GM23338 (cell line): ENCODE measurements around the gene TMEM150C. TPM values are rescaled to one million over a fixed set of nuclear protein-coding genes. Genes with fewer than 3 reads are reported as not detected.

Source experiments
- ATAC-seq: fragments of 200-7000 bp; cut with Tn5 transposase; 3 replicates; pipeline ENCODE4 v1.9.1; 2020
- DNase-seq: peaks from one replicate; pipeline ENCODE4 v3.0.0-alpha.2; 2015; ENCODE audit warnings: low spot score
- H2AFZ ChIP-seq: fragments of 200-600 bp; sonication (generic); 2 replicates; pipeline ENCODE4 v1.8.0; 2016; ENCODE audit warnings: antibody characterized with exemption, mild to moderate bottlenecking, moderate library complexity
- H3F3A ChIP-seq: fragments of 200-600 bp; sonication (generic); replicated peaks from 2 replicates; pipeline ENCODE4 v1.8.0; 2017; ENCODE audit warnings: antibody characterized with exemption, mixed run types, low read depth
- H3K27ac ChIP-seq: fragments of 200-600 bp; sonication (generic); 2 replicates; pipeline ENCODE4 v1.6.1; 2016; ENCODE audit warnings: low read depth
- H3K27me3 ChIP-seq: fragments of 200-600 bp; sonication (generic); 2 replicates; pipeline ENCODE4 v1.8.0; 2016; ENCODE audit warnings: mild to moderate bottlenecking, mixed run types, moderate library complexity; ENCODE audit not compliant: insufficient read depth
- H3K36me3 ChIP-seq: fragments of 200-600 bp; sonication (generic); 2 replicates; pipeline ENCODE4 v1.8.0; 2016; ENCODE audit warnings: mild to moderate bottlenecking; ENCODE audit not compliant: insufficient read depth
- H3K4me1 ChIP-seq: fragments of 200-600 bp; sonication (generic); 2 replicates; pipeline ENCODE4 v1.8.0; 2016; ENCODE audit warnings: mild to moderate bottlenecking, moderate library complexity; ENCODE audit not compliant: insufficient read depth
- H3K4me2 ChIP-seq: fragments of 200-600 bp; sonication (generic); 2 replicates; pipeline ENCODE4 v1.7.1; 2017; ENCODE audit warnings: mixed run types
- H3K4me3 ChIP-seq: fragments of 200-600 bp; sonication (generic); 2 replicates; pipeline ENCODE4 v1.6.1; 2016; ENCODE audit warnings: mixed run types
- H3K79me2 ChIP-seq: fragments of 200-600 bp; sonication (generic); replicated peaks from 2 replicates; pipeline ENCODE4 v1.8.0; 2017; ENCODE audit warnings: mild to moderate bottlenecking; ENCODE audit not compliant: insufficient read depth
- H3K9me2 ChIP-seq: fragments of 200-600 bp; sonication (generic); 2 replicates; pipeline ENCODE4 v1.8.0; 2017; ENCODE audit not compliant: insufficient read depth
- H4K20me1 ChIP-seq: fragments of 200-600 bp; sonication (generic); replicated peaks from 2 replicates; pipeline ENCODE4 v1.8.0; 2017; ENCODE audit warnings: mild to moderate bottlenecking; ENCODE audit not compliant: insufficient read depth
- H3K27ac Mint-ChIP-seq: 2 replicates; pipeline ENCODE4 v1.8.0; 2020; ENCODE audit warnings: inconsistent platforms, mild to moderate bottlenecking, moderate library complexity, mixed read lengths
- H3K27me3 Mint-ChIP-seq: 3 replicates; pipeline ENCODE4 v1.8.0; 2022; ENCODE audit warnings: low read depth, mild to moderate bottlenecking, moderate library complexity, mixed read lengths, inconsistent platforms; ENCODE audit not compliant: insufficient read depth, poor library complexity
- H3K36me3 Mint-ChIP-seq: 3 replicates; pipeline ENCODE4 v1.8.0; 2021; ENCODE audit warnings: low read depth, mild to moderate bottlenecking, inconsistent platforms, moderate library complexity, mixed read lengths
- H3K4me1 Mint-ChIP-seq: 3 replicates; pipeline ENCODE4 v1.8.0; 2020; ENCODE audit warnings: mild to moderate bottlenecking, inconsistent platforms, mixed read lengths
- H3K4me3 Mint-ChIP-seq: 3 replicates; pipeline ENCODE4 v1.8.0; 2021; ENCODE audit warnings: moderate library complexity, mild to moderate bottlenecking, inconsistent platforms, mixed read lengths
- H3K9me3 Mint-ChIP-seq: 3 replicates; pipeline ENCODE4 v1.8.0; 2020; ENCODE audit warnings: moderate library complexity, mild to moderate bottlenecking, inconsistent platforms, mixed read lengths
- CREB1 ChIP-seq: fragments of 250-450 bp; sonication (Bioruptor Pico); IDR thresholded peaks from 2 replicates; pipeline ENCODE4 v1.5.0; 2020; ENCODE audit warnings: low read depth, mild to moderate bottlenecking, moderate library complexity
- EZH2 ChIP-seq: fragments of 200-600 bp; sonication (generic); IDR thresholded peaks from one replicate; pipeline ENCODE4 v1.8.0; 2017; ENCODE audit warnings: antibody characterized with exemption, mild to moderate bottlenecking, low read depth; ENCODE audit not compliant: unreplicated experiment
- JUNB ChIP-seq: IDR thresholded peaks from one replicate; pipeline ENCODE4 v1.6.1; 2016; ENCODE audit warnings: antibody characterized with exemption; ENCODE audit not compliant: unreplicated experiment
- NANOG ChIP-seq: IDR thresholded peaks from 2 replicates; pipeline ENCODE4 v1.6.1; 2016; ENCODE audit warnings: antibody characterized with exemption, borderline replicate concordance
- POLR2AphosphoS5 ChIP-seq: IDR thresholded peaks from 2 replicates; pipeline ENCODE4 v1.6.1; 2016; ENCODE audit warnings: antibody characterized with exemption, low read depth
- ZNF114 ChIP-seq: fragments of 250-450 bp; sonication (Bioruptor Pico); IDR thresholded peaks from 2 replicates; pipeline ENCODE4 v1.5.0; 2020; ENCODE audit warnings: mild to moderate bottlenecking, moderate library complexity
- ZNF331 ChIP-seq: fragments of 250-450 bp; sonication (Bioruptor Pico); IDR thresholded peaks from 2 replicates; pipeline ENCODE4 v1.5.0; 2020; ENCODE audit warnings: low read depth, mild to moderate bottlenecking, moderate library complexity
- polyA plus RNA-seq: library from polyadenylated mRNA; unstranded; fragments of >200 nt; fragmentation: Nextera tagmentation; extraction: Ambion mirVana; gene quantifications from 2 replicates; pipeline ENCODE4 v1.2.1, GENCODE V29; 2016
- total RNA-seq: library from RNA; depleted of rRNA; stranded (reverse); fragments of >200 nt; shearing (Covaris generic); gene quantifications from 2 replicates; pipeline ENCODE4 v1.2.3, GENCODE V29; 2014
- TF ChIP-seq, protein P1 (sequence below): IDR thresholded peaks from one replicate; pipeline ENCODE4 v1.6.1; 2018; ENCODE audit warnings: antibody characterized with exemption; ENCODE audit not compliant: unreplicated experiment
- TF ChIP-seq, protein P2 (sequence below), 2 experiments: fragments of 200-600 bp in 1 of 2; sonication (generic) in 1 of 2; conservative IDR thresholded peaks; 2 replicates each; pipeline versions ENCODE4 v1.5.1 to v1.6.1; 2016 to 2017; ENCODE audit warnings: antibody characterized with exemption in 2 of 2, low read depth in 2 of 2, mild to moderate bottlenecking in 2 of 2, moderate library complexity in 1 of 2
- TF ChIP-seq, protein P3 (sequence below): fragments of 250-450 bp; sonication (Bioruptor Pico); IDR thresholded peaks from 2 replicates; pipeline ENCODE4 v1.5.0; 2020; ENCODE audit warnings: mild to moderate bottlenecking, moderate library complexity

The TMEM150C gene
- total and polyA plus RNA-seq, 2 experiments from 2014 or later: 1.7 to 4.0 TPM

DNA sequence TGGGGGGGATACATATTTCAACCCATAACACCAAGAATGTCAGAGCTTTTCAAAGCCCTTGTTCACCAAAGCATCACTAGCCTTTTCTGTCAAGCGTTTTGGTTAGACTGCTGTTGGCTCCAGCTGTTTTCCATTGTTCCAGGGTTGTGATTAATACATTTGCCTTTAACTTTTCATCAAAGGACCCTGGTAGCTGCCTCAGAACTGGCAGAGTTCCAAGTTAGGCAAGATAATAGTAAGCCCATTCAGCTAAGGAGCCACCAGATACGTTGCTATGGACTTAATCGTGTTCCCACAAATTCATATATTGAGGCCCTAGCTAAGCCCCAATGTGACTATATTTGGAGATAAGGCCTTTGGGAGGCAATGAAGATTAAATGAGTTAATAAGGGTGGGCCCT lies 94.3 kb downstream of the TMEM150C start:
- 0 out of 2 replicates have a peak overlapping the region, but pooled peaks have one; percentile 39 for H3K27ac ChIP-seq
- no peaks in the 10 kb centered on the region for H3K79me2 ChIP-seq
- H3K27me3 Mint-ChIP-seq: peaks cover 4% of the 10 kb centered on the region
- peaks cover 6% of the 10 kb centered on the region for H3K9me3 Mint-ChIP-seq
- H3K9me2 ChIP-seq: no peaks in the 10 kb centered on the region
- DNase-seq (no peak), ATAC-seq (no peak)
- no peak overlapping the region for H3K4me2 ChIP-seq
- no peaks in the 10 kb centered on the region; the same call in 1 of the 2 replicates for H4K20me1 ChIP-seq
- no peak overlapping the region for H3K4me3 ChIP-seq
- H3K27me3 ChIP-seq: no peaks in the 10 kb centered on the region
- peaks cover 14% of the 10 kb centered on the region for H3K36me3 ChIP-seq
- H2AFZ ChIP-seq: no peak overlapping the region
- TF ChIP-seq, protein P1, sequence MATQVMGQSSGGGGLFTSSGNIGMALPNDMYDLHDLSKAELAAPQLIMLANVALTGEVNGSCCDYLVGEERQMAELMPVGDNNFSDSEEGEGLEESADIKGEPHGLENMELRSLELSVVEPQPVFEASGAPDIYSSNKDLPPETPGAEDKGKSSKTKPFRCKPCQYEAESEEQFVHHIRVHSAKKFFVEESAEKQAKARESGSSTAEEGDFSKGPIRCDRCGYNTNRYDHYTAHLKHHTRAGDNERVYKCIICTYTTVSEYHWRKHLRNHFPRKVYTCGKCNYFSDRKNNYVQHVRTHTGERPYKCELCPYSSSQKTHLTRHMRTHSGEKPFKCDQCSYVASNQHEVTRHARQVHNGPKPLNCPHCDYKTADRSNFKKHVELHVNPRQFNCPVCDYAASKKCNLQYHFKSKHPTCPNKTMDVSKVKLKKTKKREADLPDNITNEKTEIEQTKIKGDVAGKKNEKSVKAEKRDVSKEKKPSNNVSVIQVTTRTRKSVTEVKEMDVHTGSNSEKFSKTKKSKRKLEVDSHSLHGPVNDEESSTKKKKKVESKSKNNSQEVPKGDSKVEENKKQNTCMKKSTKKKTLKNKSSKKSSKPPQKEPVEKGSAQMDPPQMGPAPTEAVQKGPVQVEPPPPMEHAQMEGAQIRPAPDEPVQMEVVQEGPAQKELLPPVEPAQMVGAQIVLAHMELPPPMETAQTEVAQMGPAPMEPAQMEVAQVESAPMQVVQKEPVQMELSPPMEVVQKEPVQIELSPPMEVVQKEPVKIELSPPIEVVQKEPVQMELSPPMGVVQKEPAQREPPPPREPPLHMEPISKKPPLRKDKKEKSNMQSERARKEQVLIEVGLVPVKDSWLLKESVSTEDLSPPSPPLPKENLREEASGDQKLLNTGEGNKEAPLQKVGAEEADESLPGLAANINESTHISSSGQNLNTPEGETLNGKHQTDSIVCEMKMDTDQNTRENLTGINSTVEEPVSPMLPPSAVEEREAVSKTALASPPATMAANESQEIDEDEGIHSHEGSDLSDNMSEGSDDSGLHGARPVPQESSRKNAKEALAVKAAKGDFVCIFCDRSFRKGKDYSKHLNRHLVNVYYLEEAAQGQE: no peak
- no peak for TF ChIP-seq EZH2
- no peak for TF ChIP-seq ZNF331 (CRISPR knock-in tag)
- TF ChIP-seq POLR2AphosphoS5: no peak
- no peak for TF ChIP-seq ZNF114 (CRISPR knock-in tag)
- TF ChIP-seq, protein P2, sequence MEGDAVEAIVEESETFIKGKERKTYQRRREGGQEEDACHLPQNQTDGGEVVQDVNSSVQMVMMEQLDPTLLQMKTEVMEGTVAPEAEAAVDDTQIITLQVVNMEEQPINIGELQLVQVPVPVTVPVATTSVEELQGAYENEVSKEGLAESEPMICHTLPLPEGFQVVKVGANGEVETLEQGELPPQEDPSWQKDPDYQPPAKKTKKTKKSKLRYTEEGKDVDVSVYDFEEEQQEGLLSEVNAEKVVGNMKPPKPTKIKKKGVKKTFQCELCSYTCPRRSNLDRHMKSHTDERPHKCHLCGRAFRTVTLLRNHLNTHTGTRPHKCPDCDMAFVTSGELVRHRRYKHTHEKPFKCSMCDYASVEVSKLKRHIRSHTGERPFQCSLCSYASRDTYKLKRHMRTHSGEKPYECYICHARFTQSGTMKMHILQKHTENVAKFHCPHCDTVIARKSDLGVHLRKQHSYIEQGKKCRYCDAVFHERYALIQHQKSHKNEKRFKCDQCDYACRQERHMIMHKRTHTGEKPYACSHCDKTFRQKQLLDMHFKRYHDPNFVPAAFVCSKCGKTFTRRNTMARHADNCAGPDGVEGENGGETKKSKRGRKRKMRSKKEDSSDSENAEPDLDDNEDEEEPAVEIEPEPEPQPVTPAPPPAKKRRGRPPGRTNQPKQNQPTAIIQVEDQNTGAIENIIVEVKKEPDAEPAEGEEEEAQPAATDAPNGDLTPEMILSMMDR (conservative IDR thresholded peaks at IDR 0.05; ENCODE audit: low read depth in 2 of 2): no peak
- TF ChIP-seq, protein P3, sequence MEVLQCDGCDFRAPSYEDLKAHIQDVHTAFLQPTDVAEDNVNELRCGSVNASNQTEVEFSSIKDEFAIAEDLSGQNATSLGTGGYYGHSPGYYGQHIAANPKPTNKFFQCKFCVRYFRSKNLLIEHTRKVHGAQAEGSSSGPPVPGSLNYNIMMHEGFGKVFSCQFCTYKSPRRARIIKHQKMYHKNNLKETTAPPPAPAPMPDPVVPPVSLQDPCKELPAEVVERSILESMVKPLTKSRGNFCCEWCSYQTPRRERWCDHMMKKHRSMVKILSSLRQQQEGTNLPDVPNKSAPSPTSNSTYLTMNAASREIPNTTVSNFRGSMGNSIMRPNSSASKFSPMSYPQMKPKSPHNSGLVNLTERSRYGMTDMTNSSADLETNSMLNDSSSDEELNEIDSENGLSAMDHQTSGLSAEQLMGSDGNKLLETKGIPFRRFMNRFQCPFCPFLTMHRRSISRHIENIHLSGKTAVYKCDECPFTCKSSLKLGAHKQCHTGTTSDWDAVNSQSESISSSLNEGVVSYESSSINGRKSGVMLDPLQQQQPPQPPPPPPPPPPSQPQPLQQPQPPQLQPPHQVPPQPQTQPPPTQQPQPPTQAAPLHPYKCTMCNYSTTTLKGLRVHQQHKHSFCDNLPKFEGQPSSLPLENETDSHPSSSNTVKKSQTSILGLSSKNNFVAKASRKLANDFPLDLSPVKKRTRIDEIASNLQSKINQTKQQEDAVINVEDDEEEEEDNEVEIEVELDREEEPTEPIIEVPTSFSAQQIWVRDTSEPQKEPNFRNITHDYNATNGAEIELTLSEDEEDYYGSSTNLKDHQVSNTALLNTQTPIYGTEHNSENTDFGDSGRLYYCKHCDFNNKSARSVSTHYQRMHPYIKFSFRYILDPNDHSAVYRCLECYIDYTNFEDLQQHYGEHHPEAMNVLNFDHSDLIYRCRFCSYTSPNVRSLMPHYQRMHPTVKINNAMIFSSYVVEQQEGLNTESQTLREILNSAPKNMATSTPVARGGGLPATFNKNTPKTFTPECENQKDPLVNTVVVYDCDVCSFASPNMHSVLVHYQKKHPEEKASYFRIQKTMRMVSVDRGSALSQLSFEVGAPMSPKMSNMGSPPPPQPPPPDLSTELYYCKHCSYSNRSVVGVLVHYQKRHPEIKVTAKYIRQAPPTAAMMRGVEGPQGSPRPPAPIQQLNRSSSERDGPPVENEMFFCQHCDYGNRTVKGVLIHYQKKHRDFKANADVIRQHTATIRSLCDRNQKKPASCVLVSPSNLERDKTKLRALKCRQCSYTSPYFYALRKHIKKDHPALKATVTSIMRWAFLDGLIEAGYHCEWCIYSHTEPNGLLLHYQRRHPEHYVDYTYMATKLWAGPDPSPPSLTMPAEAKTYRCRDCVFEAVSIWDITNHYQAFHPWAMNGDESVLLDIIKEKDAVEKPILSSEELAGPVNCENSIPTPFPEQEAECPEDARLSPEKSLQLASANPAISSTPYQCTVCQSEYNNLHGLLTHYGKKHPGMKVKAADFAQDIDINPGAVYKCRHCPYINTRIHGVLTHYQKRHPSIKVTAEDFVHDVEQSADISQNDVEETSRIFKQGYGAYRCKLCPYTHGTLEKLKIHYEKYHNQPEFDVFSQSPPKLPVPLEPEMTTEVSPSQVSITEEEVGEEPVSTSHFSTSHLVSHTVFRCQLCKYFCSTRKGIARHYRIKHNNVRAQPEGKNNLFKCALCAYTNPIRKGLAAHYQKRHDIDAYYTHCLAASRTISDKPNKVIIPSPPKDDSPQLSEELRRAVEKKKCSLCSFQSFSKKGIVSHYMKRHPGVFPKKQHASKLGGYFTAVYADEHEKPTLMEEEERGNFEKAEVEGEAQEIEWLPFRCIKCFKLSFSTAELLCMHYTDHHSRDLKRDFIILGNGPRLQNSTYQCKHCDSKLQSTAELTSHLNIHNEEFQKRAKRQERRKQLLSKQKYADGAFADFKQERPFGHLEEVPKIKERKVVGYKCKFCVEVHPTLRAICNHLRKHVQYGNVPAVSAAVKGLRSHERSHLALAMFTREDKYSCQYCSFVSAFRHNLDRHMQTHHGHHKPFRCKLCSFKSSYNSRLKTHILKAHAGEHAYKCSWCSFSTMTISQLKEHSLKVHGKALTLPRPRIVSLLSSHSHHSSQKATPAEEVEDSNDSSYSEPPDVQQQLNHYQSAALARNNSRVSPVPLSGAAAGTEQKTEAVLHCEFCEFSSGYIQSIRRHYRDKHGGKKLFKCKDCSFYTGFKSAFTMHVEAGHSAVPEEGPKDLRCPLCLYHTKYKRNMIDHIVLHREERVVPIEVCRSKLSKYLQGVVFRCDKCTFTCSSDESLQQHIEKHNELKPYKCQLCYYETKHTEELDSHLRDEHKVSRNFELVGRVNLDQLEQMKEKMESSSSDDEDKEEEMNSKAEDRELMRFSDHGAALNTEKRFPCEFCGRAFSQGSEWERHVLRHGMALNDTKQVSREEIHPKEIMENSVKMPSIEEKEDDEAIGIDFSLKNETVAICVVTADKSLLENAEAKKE: no peak
- no peak for TF ChIP-seq CREB1 (CRISPR knock-in tag)
- no peak for TF ChIP-seq JUNB
- TF ChIP-seq NANOG: no peak
- H3K4me1 Mint-ChIP-seq: no peaks in the 10 kb centered on the region
- H3K27ac Mint-ChIP-seq: no peak overlapping the region; the same call in 1 of the 2 replicates
- H3K4me1 ChIP-seq: no peaks in the 10 kb centered on the region
- no peak overlapping the region for H3K4me3 Mint-ChIP-seq
- H3F3A ChIP-seq: no peaks in the 10 kb centered on the region
- peaks cover 28% of the 10 kb centered on the region for H3K36me3 Mint-ChIP-seq
